GM10266 (cell line): ENCODE data around the gene CFAP157.

ENCODE experiments used
- DNase-seq: peaks from one replicate; pipeline ENCODE4 v3.0.0; 2012; ENCODE audit errors: extremely low spot score
- TF ChIP-seq, protein P1 (sequence below): IDR thresholded peaks from 2 replicates; pipeline ENCODE4 v1.5.1; 2012; ENCODE audit warnings: mild to moderate bottlenecking, low read depth; ENCODE audit not compliant: control insufficient read depth, insufficient read depth; ENCODE audit errors: missing control alignments

CFAP157 gene

DNA sequence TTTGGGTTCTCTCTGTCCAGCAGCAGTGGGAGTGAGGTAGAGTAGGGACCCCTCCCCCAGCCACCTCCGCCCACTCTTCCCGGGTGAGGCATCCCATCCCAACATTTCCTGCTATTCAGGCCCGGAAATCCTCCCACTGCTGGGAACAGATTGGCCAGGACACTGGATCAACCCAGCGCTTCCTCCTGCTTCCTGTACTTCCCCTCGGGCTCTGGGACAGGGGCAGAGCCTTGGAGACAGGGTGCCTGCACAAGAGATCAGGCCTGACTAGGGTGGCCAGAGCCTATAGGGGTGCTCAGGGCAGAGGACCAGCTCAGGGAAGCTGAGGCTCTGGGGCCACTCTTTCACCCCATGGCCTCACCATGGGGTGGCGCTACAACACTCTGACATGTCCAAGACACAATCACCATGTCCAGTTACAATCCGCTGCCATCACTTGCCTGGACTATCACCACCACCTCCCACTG is 57.2 kb downstream of the CFAP157 start:
- TF ChIP-seq, protein P1, sequence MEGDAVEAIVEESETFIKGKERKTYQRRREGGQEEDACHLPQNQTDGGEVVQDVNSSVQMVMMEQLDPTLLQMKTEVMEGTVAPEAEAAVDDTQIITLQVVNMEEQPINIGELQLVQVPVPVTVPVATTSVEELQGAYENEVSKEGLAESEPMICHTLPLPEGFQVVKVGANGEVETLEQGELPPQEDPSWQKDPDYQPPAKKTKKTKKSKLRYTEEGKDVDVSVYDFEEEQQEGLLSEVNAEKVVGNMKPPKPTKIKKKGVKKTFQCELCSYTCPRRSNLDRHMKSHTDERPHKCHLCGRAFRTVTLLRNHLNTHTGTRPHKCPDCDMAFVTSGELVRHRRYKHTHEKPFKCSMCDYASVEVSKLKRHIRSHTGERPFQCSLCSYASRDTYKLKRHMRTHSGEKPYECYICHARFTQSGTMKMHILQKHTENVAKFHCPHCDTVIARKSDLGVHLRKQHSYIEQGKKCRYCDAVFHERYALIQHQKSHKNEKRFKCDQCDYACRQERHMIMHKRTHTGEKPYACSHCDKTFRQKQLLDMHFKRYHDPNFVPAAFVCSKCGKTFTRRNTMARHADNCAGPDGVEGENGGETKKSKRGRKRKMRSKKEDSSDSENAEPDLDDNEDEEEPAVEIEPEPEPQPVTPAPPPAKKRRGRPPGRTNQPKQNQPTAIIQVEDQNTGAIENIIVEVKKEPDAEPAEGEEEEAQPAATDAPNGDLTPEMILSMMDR: peak; percentile 42
- peak; percentile 53 for DNase-seq

DNA sequence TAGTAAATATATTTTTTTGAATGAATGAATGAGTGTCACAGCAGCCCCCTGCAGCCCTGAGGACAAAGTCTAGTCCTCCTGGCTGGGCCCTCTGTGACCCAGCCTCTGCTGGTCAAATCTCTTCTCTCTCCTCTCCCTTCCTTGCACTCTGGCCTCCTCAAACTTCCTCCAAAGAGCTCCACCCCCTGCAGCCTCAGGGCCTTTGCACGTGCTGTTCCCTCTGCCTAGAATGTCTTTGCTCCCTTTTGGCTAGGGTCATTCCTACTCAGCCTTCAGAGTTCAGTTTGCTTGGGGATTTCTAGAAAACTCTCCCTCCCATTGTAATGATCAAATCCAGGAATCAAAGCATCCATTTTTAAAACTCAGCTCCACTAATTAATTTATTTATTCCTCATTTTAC is 58.6 kb downstream of the CFAP157 start:
- TF ChIP-seq, protein P1: no peak
- DNase-seq: no peak
